ENCODE results near the gene B3GNT2. TPM values are rescaled to one million over a fixed set of nuclear protein-coding genes. Genes with fewer than 3 reads are reported as not detected.

Gene B3GNT2
- total and polyA plus RNA-seq, 2 experiments from 2014 or later: 35.5 to 70.4 TPM

DNA sequence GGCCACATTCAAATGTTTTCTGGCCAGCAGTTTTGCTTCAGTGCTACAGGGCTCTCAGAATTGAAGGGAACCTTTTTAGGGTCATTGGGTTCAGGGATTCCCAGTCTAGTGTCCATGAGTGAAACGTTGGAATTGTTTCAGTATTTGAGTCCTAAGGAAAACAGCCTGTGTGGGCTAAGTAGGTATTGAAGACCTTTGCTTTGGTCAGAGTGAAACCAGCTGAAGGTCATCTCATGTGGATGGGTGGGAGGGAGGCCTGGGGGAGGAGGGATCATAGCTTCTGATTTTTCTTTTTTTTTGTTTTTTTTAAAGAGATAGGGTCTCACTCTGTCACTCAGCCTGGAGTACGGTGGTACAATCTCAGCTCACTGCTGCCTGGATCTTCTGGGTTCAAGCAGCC, 20.2 kb downstream of the B3GNT2 start:
- peaks cover 5% of the 10 kb centered on the region for H3K27me3 Mint-ChIP-seq (ENCODE audit: insufficient read depth, low read depth, poor library complexity)
- H4K20me1 ChIP-seq (replicated peaks; ENCODE audit: insufficient read depth): peaks cover 64% of the 10 kb centered on the region

GRCh38 chr2:62216616-62217015, 20.7 kb downstream of the B3GNT2 start:
- H3K27ac Mint-ChIP-seq: peak overlapping the region; percentile 78; the same call in 1 of the 2 replicates
- peaks cover 25% of the 10 kb centered on the region; the same call in 2 of the 3 replicates for H3K36me3 Mint-ChIP-seq (ENCODE audit: low read depth)
- Histone ChIP-seq H2AFZ (no peak overlapping the region), H3K4me1 (ENCODE audit: insufficient read depth) (peaks cover 61% of the 10 kb centered on the region), H3F3A (replicated peaks; ENCODE audit: low read depth) (0 out of 2 replicates have a peak, but pooled peaks cover 4% of the 10 kb centered on the region), H3K27ac (ENCODE audit: low read depth) (no peak overlapping the region; the same call in 1 of the 2 replicates), H3K79me2 (replicated peaks; ENCODE audit: insufficient read depth) (peaks cover 100% of the 10 kb centered on the region), H3K36me3 (ENCODE audit: insufficient read depth) (no peaks in the 10 kb centered on the region), H3K4me2 (no peak overlapping the region), H3K9me2 (ENCODE audit: insufficient read depth) (no peaks in the 10 kb centered on the region), H4K20me1 (replicated peaks; ENCODE audit: insufficient read depth) (peaks cover 65% of the 10 kb centered on the region), H3K27me3 (ENCODE audit: insufficient read depth) (no peaks in the 10 kb centered on the region), H3K4me3 (no peak overlapping the region)
- peaks cover 12% of the 10 kb centered on the region; the same call in 2 of the 3 replicates for H3K9me3 Mint-ChIP-seq
- DNase-seq (ENCODE audit: low spot score) (no peak), ATAC-seq (no peak)
- TF ChIP-seq ZNF331 (CRISPR knock-in tag; IDR thresholded peaks at IDR 0.05; ENCODE audit: low read depth): no peak
- TF ChIP-seq EZH2phosphoT487 (IDR thresholded peaks at IDR 0.05; ENCODE audit: unreplicated experiment): no peak
- TF ChIP-seq JUNB (IDR thresholded peaks at IDR 0.05; ENCODE audit: unreplicated experiment): no peak
- no peak for TF ChIP-seq CREB1 (CRISPR knock-in tag; IDR thresholded peaks at IDR 0.05; ENCODE audit: low read depth)
- no peak overlapping the region for H3K4me3 Mint-ChIP-seq
- peaks cover 5% of the 10 kb centered on the region for H3K27me3 Mint-ChIP-seq (ENCODE audit: insufficient read depth, low read depth, poor library complexity)
- H3K4me1 Mint-ChIP-seq: peaks cover 38% of the 10 kb centered on the region

More for the DNA sequence above, 20.2 kb downstream of the B3GNT2 start:
- Mint-ChIP-seq H3K9me3 (peaks cover 12% of the 10 kb centered on the region; the same call in 2 of the 3 replicates), H3K36me3 (ENCODE audit: low read depth) (peaks cover 25% of the 10 kb centered on the region; the same call in 2 of the 3 replicates), H3K27ac (peak overlapping the region; percentile 74; the same call in 1 of the 2 replicates), H3K4me1 (peaks cover 42% of the 10 kb centered on the region), H3K4me3 (no peak overlapping the region)
- Histone ChIP-seq H3K27ac (ENCODE audit: low read depth) (no peak overlapping the region), H3K9me2 (ENCODE audit: insufficient read depth) (no peaks in the 10 kb centered on the region), H3K4me3 (no peak overlapping the region), H3K4me1 (ENCODE audit: insufficient read depth) (peaks cover 64% of the 10 kb centered on the region), H3K27me3 (ENCODE audit: insufficient read depth) (no peaks in the 10 kb centered on the region), H3K79me2 (replicated peaks; ENCODE audit: insufficient read depth) (peaks cover 100% of the 10 kb centered on the region), H3F3A (replicated peaks; ENCODE audit: low read depth) (0 out of 2 replicates have a peak, but pooled peaks cover 4% of the 10 kb centered on the region), H3K4me2 (no peak overlapping the region), H3K36me3 (ENCODE audit: insufficient read depth) (no peaks in the 10 kb centered on the region), H2AFZ (no peak overlapping the region)
- DNase-seq (ENCODE audit: low spot score): no peak
- ATAC-seq: no peak
- TF ChIP-seq ETS1 (IDR thresholded peaks at IDR 0.05) (no peak), STAT1 (IDR thresholded peaks at IDR 0.05; ENCODE audit: unreplicated experiment) (no peak), ZNF331 (CRISPR knock-in tag; IDR thresholded peaks at IDR 0.05; ENCODE audit: low read depth) (no peak)

DNA sequence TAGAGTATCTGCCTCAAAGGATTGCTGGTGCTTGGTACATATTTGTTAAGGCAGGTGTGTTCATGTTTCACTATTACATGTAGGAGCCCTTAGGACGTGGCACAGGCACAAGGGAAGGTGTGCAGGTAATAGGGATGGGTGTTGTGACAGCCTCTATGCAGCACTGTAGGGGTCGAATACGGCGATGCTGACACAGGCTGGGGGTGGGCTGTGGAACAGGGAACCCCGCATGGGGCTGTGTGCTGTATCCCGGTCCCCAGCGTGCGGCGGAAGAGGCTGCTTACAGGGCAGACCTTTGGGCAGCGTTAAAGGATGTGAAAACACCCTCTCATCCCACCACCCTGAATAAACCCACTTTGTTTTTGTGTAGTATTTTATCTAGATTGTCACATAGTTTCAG, 21.5 kb downstream of the B3GNT2 start:
- H3K27ac Mint-ChIP-seq: 0 out of 2 replicates have a peak overlapping the region, but pooled peaks have one; percentile 20
- H3K4me2 ChIP-seq: no peak overlapping the region
- peaks cover 53% of the 10 kb centered on the region for H3K4me1 ChIP-seq (ENCODE audit: insufficient read depth)
- peaks cover 30% of the 10 kb centered on the region for H3K4me1 Mint-ChIP-seq
- no peak overlapping the region for H2AFZ ChIP-seq
- peak; percentile 43 for ATAC-seq
- H3K27ac ChIP-seq (ENCODE audit: low read depth): no peak overlapping the region; the same call in 1 of the 2 replicates
- H3K4me3 ChIP-seq: no peak overlapping the region
- H3K27me3 ChIP-seq (ENCODE audit: insufficient read depth): no peaks in the 10 kb centered on the region
- 0 out of 2 replicates have a peak, but pooled peaks cover 4% of the 10 kb centered on the region for H3F3A ChIP-seq (replicated peaks; ENCODE audit: low read depth)
- H3K27me3 Mint-ChIP-seq (ENCODE audit: insufficient read depth, low read depth, poor library complexity): peaks cover 5% of the 10 kb centered on the region
- no peak overlapping the region for H3K4me3 Mint-ChIP-seq
- peaks cover 100% of the 10 kb centered on the region for H3K79me2 ChIP-seq (replicated peaks; ENCODE audit: insufficient read depth)
- H3K36me3 Mint-ChIP-seq (ENCODE audit: low read depth): peaks cover 32% of the 10 kb centered on the region
- H3K36me3 ChIP-seq (ENCODE audit: insufficient read depth): no peaks in the 10 kb centered on the region
- H3K9me2 ChIP-seq (ENCODE audit: insufficient read depth): no peaks in the 10 kb centered on the region
- H4K20me1 ChIP-seq (replicated peaks; ENCODE audit: insufficient read depth): peaks cover 57% of the 10 kb centered on the region
- no peak for DNase-seq (ENCODE audit: low spot score)
- peaks cover 12% of the 10 kb centered on the region; the same call in 2 of the 3 replicates for H3K9me3 Mint-ChIP-seq
- TF ChIP-seq NANOG (IDR thresholded peaks at IDR 0.05; ENCODE audit: borderline replicate concordance): no peak
- no peak for TF ChIP-seq ETS1 (IDR thresholded peaks at IDR 0.05)
- no peak for TF ChIP-seq EZH2 (IDR thresholded peaks at IDR 0.05; ENCODE audit: low read depth, unreplicated experiment)
